Gastroesophageal sphincter (tissue), 3 donors: Measurements from ENCODE around the gene PI3.
"Not testable (repeated sequence)": the region's sequence is repeated elsewhere in the genome, so short reads cannot be mapped to it uniquely, and the experiment has no call there.

ENCODE experiments used
- POLR2A ChIP-seq, 2 donors: fragments of 450-650 bp; IDR thresholded peaks; one replicate each; pipeline ENCODE4 v1.6.1; 2017; ENCODE audit warnings: antibody characterized with exemption in 2 of 2, mild to moderate bottlenecking in 2 of 2, moderate library complexity in 1 of 2
- POLR2AphosphoS5 ChIP-seq: sonication (generic); formaldehyde crosslinking; IDR thresholded peaks from one replicate; pipeline ENCODE4 v1.6.1; 2017; ENCODE audit warnings: antibody characterized with exemption
- TF ChIP-seq, protein P1 (sequence below), 4 experiments: fragments of 200-600 bp in 2 of 4; fragments of 450-650 bp in 2 of 4; sonication (generic) in 1 of 4; IDR thresholded peaks; one replicate each; pipeline ENCODE4 v1.5.1; 2017 to 2019; ENCODE audit warnings: antibody characterized with exemption in 4 of 4, mild to moderate bottlenecking in 2 of 4, moderate library complexity in 2 of 4

DNA sequence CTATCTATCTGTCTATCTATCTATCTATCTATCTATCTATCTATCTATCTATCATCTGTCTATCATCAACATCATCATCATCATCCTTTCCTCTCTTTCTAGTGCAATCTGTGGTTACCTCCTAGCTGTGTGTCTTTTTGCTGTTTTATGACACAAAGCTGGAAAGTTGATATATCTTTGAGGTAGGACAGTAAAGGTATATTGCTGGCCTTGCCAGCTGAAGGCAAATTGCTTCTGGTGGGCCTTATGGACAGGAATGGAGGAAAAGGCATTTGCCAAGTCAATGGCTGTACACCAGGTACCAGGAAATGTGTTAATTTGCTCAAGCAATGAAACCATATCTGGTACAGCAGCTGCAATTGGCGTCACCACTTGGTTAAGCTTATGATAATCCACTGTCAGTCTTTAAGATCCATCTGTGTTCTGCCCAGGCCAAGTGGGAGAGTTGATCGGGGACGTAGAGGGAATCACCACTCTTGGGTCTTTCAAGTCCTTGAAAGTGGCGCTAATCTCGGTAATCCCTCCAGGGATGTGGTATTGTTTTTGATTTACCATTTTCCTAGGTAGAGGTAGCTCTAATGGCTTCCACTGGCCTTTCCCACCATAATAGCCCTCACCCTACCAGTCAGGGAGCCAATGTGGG, 34.8 kb upstream of the PI3 start:
- TF ChIP-seq, protein P1, sequence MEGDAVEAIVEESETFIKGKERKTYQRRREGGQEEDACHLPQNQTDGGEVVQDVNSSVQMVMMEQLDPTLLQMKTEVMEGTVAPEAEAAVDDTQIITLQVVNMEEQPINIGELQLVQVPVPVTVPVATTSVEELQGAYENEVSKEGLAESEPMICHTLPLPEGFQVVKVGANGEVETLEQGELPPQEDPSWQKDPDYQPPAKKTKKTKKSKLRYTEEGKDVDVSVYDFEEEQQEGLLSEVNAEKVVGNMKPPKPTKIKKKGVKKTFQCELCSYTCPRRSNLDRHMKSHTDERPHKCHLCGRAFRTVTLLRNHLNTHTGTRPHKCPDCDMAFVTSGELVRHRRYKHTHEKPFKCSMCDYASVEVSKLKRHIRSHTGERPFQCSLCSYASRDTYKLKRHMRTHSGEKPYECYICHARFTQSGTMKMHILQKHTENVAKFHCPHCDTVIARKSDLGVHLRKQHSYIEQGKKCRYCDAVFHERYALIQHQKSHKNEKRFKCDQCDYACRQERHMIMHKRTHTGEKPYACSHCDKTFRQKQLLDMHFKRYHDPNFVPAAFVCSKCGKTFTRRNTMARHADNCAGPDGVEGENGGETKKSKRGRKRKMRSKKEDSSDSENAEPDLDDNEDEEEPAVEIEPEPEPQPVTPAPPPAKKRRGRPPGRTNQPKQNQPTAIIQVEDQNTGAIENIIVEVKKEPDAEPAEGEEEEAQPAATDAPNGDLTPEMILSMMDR (IDR thresholded peaks at IDR 0.05): not testable (repeated sequence)
- TF ChIP-seq POLR2A (IDR thresholded peaks at IDR 0.05); POLR2AphosphoS5: not testable (repeated sequence)
